Bronchial epithelial cell (primary cell): ENCODE results near the gene SLC4A4. TPM values are rescaled to one million over a fixed set of nuclear protein-coding genes. Genes with fewer than 3 reads are reported as not detected.

ENCODE experiments used
- DNase-seq: peaks from one replicate; pipeline ENCODE4 v3.0.0-alpha.2; 2010; ENCODE audit warnings: low read depth
- FAIRE-seq: peaks from 2 replicates; lab custom pipeline; 2011; peaks lifted over from hg19 to GRCh38; lab: Jason Lieb, UNC
- H3K27me3 ChIP-seq: 2 replicates; pipeline ENCODE4 v1.5.1; 2011; ENCODE audit warnings: low read length; ENCODE audit not compliant: control insufficient read depth, insufficient read depth
- H3K36me3 ChIP-seq: 2 replicates; pipeline ENCODE4 v1.5.1; 2011; ENCODE audit warnings: low read length; ENCODE audit not compliant: control insufficient read depth, insufficient read depth
- H3K4me3 ChIP-seq: 2 replicates; pipeline ENCODE4 v1.5.1; 2011; ENCODE audit warnings: mild to moderate bottlenecking, low read depth, low read length, control low read depth
- total RNA-seq: library from RNA; depleted of rRNA; stranded (reverse); fragments of >200 nt; gene quantifications from 2 replicates; pipeline ENCODE4 v1.2.1, GENCODE V29; 2014
- TF ChIP-seq, protein P1 (sequence below): IDR thresholded peaks from 2 replicates; pipeline ENCODE4 v1.5.1; 2011; ENCODE audit warnings: mild to moderate bottlenecking, moderate library complexity, low read length, control low read depth, inconsistent platforms; ENCODE audit not compliant: insufficient read depth, severe bottlenecking

SLC4A4 gene
- total RNA-seq, 1 donor from 2014 or later = 0.26 TPM

DNA sequence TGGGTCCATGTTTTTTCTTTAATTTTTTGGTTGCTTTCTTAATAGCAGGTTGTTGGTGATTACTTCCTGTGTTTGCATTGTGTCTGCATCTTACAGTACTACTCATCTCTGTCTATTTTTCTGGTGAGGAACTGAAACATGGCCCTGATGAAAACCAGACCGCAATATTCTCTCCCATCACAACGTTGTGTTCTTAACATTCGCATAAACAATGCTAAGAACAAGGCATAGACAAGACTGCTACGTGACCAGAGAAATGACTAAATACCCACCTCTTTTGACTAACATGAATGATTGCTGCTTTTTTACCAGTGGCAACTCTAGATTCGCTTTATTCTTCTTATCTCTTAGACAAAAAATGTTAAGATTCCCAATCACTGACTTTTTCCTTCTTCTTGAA, 266.0 kb downstream of the SLC4A4 start:
- no peak for FAIRE-seq
- TF ChIP-seq, protein P1, sequence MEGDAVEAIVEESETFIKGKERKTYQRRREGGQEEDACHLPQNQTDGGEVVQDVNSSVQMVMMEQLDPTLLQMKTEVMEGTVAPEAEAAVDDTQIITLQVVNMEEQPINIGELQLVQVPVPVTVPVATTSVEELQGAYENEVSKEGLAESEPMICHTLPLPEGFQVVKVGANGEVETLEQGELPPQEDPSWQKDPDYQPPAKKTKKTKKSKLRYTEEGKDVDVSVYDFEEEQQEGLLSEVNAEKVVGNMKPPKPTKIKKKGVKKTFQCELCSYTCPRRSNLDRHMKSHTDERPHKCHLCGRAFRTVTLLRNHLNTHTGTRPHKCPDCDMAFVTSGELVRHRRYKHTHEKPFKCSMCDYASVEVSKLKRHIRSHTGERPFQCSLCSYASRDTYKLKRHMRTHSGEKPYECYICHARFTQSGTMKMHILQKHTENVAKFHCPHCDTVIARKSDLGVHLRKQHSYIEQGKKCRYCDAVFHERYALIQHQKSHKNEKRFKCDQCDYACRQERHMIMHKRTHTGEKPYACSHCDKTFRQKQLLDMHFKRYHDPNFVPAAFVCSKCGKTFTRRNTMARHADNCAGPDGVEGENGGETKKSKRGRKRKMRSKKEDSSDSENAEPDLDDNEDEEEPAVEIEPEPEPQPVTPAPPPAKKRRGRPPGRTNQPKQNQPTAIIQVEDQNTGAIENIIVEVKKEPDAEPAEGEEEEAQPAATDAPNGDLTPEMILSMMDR = no peak
- H3K27me3 ChIP-seq = no peaks in the 10 kb centered on the region

DNA sequence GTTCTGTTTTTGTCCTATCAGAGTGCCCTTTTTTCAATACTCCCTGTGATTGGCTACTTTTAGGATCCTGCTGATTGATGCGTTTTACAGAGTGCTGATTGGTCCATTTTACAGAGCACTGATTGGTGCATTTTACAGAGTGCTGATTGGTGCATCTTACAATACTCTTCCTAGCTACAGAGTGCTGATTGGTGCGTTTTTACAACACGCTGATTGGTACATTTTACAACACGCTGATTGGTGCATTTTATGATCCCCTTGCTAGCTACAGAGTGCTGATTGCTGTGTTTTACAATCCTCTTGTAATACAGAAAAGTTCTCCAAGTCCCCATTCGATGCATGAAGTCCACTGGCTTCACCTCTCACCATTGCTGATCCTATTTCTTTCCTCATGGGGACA, 268.3 kb downstream of the SLC4A4 start:
- DNase-seq (no peak), FAIRE-seq (no peak)
- Histone ChIP-seq H3K36me3 (no peaks in the 10 kb centered on the region), H3K27me3 (no peaks in the 10 kb centered on the region), H3K4me3 (no peak overlapping the region)
- TF ChIP-seq, protein P1 = no peak

More for the DNA sequence above, 266.0 kb downstream of the SLC4A4 start:
- Histone ChIP-seq H3K36me3 (no peaks in the 10 kb centered on the region), H3K4me3 (no peak overlapping the region)
- no peak for DNase-seq

GRCh38 chr4:71607780-71608677, 269.2 kb downstream of the SLC4A4 start:
- FAIRE-seq (no peak), DNase-seq (peak; percentile 97)
- Histone ChIP-seq H3K4me3 (no peak overlapping the region), H3K36me3 (no peaks in the 10 kb centered on the region), H3K27me3 (no peaks in the 10 kb centered on the region)
- TF ChIP-seq, protein P1 = no peak

DNA sequence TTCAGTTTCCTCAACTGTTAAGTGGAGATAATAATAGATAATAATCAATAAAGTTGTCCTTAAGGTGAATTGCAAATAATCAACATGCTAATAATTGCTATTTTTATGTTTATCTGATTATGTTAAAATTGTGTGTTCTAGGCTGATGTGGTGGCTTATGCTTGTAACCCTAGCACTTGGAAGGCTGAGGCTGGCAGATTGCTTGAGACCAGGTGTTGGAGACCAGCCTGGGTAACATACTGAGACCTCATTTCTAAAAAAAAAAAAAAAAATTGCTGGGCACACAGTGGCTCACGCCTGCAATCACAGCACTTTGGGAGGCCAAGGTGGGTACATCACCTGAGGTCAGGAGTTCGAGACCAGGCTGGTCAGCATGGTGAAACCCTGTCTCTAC, 269.9 kb downstream of the SLC4A4 start:
- Histone ChIP-seq H3K4me3 (no peak overlapping the region), H3K36me3 (no peaks in the 10 kb centered on the region), H3K27me3 (no peaks in the 10 kb centered on the region)
- TF ChIP-seq, protein P1 = no peak
- FAIRE-seq = no peak
- no peak for DNase-seq

DNA sequence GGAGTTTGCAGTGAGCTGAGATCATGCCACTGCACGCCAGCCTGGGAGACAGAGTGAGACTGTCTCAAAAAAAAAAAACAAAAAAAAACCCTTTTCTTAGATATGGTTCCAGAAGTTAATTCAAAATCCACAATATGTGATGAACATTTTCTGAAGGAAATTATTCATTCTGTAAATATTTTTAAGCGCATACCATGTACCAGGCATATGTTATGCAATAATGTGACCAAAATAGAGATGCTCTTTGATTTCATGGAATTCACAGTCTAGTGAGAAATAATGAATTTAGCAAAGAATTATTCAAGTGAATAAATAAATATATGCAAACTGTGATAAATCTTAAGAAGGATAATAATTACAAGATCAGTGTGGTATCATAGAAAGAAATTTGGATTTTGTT, 270.3 kb downstream of the SLC4A4 start:
- FAIRE-seq (no peak), DNase-seq (peak; percentile 58)
- H3K4me3 ChIP-seq = no peak overlapping the region
- H3K36me3 ChIP-seq = no peaks in the 10 kb centered on the region
- TF ChIP-seq, protein P1 = no peak
- no peaks in the 10 kb centered on the region for H3K27me3 ChIP-seq

GRCh38 chr4:71609651-71610050, 270.8 kb downstream of the SLC4A4 start:
- Histone ChIP-seq H3K4me3 (no peak overlapping the region), H3K27me3 (no peaks in the 10 kb centered on the region), H3K36me3 (no peaks in the 10 kb centered on the region)
- DNase-seq (no peak), FAIRE-seq (no peak)
- TF ChIP-seq, protein P1 = no peak
